Measurements from ENCODE around the gene ITGAX.

ITGAX gene

GRCh38 chr16:31430380-31431052 lies 75.5 kb downstream of the ITGAX start:
- in situ Hi-C loops (cut with MboI; ENCODE audit: low sequenced_read_pairs) = loop anchor here (25.0 kb wide), 1 partner anchor 468 kb away; the partner anchor contains the start of gene SETD1A
